HG02623 (cell line): Measurements from ENCODE around the gene VGLL4.
A peak's percentile ranks its signal among the peaks of the same experiment; 100 is the strongest.
"Not testable (repeated sequence)": the region's sequence is repeated elsewhere in the genome, so short reads cannot be mapped to it uniquely, and the experiment has no call there.

Experiments
- ATAC-seq: cut with Tn5 transposase; IDR thresholded peaks from one replicate; pipeline ENCODE4 v1.9.1; 2021; ENCODE audit warnings: moderate library complexity; ENCODE audit not compliant: unreplicated experiment

VGLL4 gene

DNA sequence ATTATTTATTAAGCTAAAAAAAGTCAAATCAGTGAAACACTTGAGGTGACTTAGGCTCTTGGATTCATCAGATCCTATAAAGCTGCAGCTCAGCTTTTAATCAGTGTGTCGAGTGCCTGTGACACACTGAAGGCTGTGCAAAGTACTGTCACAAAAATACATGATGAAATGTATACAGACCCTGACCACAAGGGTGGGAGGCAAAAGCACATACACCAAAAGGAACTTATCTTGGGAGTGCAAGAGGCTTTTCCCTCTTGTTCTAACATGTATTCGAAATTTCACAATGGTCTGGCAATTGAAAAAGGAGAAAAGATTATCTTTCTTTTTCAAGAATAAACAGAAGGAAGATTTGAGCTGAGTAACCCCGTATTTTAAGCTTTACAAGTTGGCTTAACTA lies 35.9 kb downstream of the VGLL4 start:
- no peak for ATAC-seq

DNA sequence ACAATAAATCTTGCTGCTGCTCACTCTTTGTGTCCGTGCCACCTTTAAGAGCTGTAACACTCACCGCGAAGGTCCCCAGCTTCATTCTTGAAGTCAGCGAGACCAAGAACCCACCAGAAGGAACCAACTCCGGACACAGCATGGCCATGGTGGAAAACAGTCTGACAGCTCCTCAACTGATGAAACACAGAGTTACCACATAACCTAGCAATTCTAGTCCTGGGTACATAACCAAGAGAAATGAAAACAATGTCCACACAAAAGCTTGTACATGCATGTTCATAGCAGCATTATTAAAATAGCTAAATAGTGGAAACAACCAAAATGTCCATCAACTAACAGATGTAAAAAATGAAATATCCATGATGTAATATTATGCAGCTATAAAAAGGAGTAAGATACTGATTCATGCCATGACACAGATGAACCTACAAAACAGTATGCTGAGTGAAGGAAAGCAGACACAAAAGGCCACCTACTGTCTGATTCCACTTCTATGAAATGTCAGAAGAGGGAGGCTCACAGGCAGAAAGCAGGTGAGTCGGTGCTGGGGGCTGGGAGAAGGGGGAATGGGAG lies 36.8 kb downstream of the VGLL4 start:
- no peak for ATAC-seq

DNA sequence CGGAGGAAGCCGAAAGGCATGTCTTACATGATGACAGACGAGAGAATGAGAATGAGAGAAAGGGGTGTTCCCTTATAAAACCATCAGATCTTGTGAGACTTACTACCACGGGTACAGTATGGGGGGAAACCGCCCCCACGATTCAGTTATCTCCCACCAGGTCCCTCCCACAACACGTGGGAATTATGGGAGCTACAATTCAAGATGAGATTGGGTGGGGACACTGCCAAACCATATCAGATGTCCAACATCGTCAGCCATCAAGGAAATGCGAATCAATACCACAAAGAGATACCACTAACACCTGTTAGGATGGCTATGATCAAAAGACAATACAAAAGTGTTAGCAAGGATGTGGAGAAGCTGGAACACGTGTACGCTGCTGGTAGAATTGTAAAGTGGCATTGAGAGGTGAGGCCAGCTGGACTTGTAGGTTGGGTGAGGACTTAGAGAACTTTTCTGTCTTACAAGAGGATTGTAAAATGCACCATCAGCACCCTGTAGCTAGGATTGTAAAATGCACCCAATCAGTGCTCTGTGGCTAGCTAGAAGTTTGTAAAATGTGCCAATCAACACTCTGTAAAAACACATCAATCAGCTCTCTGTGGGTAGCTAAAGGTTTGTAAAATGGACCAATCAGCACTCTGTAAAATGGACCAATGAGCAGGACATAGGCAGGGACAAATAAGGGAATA lies 37.5 kb downstream of the VGLL4 start:
- ATAC-seq, result no peak

DNA sequence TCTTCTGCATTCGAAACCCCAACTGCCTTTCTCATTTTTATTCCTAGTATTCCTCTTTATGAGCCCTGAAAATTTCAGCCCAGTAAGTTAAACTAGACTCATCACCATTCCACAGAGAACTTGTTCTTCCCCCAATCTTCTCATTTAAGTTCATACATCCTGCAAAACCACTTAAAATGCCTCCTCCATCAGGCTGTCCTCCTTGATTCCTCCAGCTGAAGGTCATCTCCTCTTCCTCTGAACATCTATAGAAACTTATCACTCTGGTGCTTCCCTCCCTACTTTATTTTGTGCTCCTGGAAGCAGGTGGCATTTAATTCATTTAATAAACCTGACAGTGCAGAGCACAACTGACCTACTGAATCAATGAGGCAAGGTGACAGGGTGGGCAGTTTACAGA lies 38.3 kb downstream of the VGLL4 start:
- ATAC-seq, result no peak

DNA sequence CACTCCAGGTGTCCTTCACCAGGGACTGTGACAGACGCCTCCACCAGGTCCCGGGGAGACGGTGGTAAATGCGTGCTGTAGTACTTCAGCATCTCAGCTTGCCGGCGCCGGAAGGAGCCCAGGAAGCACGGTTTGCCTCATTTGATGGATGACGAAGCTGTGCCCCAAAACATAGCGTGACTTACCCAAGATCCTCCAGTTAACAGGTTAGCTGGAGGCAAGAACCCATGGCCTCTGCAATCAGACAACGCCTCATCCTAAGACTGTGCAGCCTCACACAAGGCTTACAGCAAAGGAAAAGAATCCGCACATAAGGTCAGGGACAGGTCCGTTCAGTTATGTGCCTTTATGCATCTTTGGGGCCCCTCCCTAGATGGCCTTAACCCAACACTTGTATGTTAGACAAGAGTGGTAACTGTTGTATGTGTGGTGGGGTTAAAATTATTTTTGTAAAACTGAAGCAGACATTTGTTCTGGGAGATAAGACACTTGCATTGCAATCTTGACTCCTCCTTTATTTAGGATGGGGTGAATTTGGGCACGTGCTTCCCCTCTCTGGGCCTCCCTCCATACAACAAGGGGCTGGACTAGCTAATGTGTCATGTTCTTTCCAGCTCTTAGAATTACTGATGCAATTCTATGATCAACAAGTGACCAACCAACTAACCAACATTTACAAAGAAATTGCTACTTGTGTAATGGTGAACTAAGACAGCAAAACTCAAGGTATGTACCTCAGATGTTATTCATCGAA lies 39.4 kb downstream of the VGLL4 start:
- ATAC-seq, result no peak

DNA sequence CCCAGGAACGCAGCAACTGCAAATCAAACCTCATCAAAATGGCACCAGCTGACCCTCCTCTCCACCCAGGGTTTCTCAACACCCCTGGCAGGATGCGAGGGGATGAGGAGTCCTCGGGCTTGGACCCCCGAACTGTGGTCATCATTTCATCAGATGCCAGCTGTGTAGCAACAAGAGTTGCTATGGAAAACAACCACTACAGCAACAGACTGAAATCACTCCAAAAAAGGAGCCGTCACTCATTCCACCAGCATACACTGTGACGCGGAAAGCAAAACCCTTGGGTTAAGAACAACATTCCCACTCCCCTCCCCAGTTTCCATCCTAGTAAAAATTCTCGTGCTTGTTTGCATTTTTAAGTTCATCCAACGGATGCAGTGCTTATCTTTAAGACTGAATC lies 40.1 kb downstream of the VGLL4 start:
- ATAC-seq, result no peak

DNA sequence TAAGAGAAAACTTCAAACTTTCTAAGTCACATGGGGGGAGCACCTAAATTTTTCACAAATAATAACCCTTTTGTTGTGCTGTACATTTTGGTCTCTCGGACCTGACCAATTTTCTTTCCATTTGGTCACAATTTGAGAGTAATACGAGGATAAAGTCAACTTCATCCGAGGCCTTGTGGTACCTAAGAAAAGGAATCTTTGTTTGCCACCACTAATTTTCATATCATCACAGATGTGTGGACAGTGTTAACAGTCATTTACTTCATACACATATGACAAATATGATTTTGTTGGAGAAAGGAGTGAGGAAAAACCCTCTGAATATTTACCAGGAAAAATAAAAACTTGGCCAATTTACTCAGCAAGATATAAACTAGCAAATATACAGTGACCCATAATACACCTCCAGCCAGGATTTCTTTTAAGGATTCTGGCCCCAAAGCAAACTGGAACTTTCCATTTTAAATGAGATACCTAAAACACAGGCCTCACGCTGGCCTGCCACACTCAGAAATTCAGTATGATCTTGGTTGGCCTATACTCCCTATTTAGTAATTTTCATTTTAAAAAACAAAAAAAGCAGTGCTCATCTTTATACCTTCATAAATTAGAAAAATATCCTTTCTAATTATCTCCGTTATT lies 40.7 kb downstream of the VGLL4 start:
- no peak for ATAC-seq

DNA sequence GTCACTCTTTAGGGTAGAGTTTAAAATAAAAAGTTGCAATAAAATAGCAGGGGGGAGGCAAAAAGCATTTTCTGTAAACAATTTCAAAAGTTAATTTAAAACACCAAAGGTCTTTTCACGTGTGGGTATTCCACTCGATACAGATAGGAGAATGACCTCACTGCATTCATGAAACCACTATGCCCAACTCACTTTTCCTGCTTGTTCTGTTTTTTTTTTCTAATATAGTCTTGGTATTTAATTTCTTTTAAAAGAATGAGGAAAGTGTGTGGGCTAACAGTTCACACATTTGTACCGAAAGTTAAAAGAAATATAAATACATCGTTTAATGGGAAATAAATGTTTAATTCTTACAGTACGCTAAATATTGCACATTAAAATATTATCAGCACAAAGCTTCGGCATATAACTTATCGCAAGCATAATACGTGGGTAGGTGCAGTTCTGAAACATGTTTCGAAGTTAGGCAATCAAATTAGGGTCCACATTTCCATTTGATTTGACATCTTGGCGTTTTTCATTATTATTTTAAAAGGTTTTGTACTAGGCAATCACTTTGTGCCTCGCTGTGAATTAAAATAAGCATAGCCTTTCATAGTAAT lies 41.4 kb downstream of the VGLL4 start:
- no peak for ATAC-seq

DNA sequence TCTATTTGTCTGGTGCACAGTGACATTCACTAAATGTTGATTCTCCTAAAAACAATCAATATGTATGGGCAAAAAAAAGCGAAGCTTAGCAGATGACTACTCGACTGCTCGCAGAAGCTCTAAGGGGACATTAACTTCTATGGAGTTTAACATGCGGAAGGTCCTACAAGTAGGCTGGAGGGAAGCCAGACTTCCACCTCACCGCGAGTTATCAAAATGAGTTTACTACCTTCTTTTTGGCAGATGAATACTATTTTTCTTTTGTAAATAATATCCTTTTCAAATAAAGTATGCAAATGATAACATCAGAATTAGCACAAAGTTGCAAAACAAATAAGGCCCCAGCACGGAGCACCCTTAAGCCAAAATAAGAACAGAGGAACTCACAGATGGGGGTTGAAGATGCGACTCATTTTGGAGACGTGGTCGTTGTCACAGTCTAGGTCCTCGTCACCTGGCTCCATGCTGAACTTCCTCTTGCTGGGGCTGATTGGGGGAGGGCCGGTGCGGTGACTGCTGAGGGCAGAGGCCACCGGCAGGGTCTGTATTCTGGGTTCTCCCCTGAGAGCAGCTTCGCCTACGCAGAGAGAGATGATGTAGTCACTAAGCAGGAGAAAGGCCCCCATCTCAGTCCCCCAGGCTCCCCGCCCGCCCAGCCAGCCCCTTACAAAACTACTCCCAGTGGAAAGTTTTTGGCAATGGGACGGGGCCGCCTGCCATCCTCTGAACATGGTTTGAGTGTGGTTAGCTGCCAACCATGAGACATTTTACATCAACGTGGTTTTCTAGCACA lies 42.1 kb downstream of the VGLL4 start:
- peak; percentile 88 for ATAC-seq

DNA sequence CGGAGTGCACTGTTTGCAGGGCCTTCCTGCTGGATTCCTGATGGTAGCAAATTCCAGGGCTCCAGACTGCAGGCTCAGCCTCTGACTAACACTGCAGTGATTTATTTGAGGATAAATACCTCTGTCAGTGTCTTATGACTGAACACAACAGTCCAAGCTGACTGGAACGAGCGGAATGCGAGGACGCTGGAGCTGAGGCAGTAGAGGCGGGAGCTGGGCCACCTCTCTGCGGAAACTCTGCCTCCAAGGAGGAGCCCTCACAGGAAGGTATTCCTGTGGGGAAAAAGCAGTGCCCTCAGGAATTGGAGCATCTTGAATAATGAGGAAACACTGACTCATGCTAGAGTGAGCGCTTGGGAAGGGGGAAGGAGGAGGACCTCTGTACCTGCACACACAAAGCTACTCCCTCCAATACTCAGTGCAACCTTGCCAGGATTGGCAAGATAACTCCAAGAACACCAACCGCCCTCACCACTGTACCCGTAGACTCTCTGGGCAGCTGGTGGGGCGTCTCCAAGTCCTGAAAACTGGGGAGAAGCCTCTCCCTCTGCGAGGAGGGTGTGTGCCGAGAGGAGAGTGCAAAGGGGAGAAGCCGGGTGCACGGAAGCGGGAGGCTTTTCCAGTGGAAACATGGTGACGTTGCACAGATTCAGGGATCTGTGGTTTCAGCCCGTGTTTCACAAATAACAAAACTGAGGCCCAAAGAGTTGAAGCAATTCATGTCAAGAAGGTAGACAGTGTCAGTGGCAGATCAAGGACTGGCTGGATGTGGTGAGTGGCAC lies 43.0 kb downstream of the VGLL4 start:
- ATAC-seq, result no peak

DNA sequence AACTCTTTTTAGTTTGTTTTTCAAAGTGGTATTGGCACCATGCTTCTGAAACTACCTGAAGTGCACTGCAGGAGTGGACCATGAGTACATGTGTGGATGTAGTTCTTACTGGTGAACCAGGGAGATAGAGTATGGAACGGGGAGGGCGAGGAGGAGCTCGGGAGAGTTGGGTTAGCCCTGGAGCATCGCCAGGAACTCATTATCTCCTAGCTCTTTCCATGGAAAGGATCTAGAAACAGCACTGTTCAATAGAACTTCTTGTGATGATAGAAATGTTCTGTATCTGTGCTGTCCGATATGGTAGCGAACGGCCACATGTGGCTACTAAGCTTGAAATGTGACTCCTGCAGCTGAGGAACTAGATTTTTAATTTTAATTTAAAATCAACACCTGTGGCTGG lies 47.3 kb downstream of the VGLL4 start:
- ATAC-seq, result no peak

DNA sequence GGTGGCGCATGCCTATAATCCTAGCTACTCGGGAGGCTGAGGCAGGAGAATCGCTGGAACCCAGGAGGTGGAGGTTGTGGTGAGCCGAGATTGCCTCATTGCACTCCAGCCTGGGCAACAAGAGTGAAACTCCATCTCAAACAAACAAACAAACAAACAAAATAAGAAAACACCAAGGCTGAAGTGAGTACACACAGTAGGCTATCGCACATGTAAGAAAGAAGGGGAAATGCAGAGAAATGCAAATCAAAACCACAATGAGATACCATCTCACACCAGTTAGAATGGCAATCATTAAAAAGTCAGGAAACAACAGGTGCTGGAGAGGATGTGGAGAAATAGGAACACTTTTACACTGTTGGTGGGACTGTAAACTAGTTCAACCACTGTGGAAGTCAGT lies 48.7 kb downstream of the VGLL4 start:
- not testable (repeated sequence) for ATAC-seq

DNA sequence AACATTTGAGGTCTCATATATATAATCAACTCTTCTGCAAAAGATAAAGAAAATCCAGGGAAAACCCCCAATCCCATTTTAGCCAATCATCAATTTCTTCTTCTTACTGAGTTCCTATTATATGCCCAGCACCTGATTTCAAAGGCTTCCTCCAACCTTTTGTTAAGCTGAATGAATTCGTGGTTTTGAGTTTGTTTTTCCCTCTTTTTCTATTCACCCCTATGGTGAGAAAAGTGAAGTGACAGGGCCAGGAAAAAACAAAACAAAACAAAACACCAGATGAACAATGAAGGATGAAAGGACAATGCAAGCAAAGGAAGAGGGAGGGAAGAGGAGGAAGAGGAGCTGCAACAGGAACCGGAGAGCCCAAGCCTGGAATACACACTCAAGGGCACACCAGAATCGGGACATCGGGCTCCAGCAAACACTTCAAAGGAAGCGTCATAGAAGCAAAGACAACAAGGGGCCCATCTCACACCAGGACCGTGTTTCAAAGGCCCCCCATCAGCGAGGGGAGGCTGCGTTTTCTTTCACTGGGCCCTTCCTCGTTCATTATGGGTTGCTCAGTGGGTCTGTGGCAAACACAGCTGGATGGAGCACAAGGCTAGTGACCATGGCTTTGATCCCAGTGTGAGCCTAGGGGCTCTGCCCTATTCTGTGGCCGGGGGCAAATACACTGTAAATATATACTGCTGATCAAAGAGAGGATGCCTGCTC lies 50.2 kb downstream of the VGLL4 start:
- no peak for ATAC-seq

DNA sequence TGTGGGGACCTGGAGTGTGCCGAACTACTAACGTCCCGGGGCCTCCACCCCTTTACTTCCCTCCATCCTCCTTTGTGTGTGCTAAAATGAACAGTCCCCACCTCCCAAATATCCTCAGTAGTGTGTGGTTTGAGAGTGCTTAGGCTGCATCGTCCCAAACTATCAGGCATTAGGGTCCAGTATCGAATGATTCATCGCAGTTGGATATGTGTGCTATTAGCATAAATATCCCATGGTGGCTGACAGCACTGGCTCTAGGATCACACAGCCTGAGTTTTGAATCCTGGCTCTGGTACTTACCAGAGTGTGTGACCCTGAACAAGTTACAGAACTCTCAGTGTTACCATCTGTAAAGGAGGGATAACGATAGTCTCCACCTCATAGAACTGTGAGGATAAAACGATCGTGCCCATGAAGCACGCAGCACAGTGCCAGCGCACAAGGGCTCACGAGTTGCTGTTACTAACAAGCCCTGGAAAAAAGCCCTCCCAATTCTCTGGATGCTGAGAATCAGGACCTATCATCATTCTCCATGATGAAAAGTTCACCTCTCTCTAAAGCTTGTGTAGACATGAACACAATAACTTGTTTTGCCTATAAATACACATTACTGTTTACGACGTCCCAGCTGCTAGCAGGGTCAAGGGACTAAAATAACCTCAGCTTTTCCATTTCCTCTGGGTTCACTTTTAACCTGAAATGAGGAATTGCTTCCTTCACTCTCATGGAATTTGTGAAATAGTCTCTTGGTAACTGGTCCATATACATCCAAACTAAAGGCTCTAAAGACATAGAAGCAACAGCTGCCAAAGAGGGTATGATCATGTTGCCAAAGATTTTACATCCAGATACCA lies 51.0 kb downstream of the VGLL4 start:
- no peak for ATAC-seq

DNA sequence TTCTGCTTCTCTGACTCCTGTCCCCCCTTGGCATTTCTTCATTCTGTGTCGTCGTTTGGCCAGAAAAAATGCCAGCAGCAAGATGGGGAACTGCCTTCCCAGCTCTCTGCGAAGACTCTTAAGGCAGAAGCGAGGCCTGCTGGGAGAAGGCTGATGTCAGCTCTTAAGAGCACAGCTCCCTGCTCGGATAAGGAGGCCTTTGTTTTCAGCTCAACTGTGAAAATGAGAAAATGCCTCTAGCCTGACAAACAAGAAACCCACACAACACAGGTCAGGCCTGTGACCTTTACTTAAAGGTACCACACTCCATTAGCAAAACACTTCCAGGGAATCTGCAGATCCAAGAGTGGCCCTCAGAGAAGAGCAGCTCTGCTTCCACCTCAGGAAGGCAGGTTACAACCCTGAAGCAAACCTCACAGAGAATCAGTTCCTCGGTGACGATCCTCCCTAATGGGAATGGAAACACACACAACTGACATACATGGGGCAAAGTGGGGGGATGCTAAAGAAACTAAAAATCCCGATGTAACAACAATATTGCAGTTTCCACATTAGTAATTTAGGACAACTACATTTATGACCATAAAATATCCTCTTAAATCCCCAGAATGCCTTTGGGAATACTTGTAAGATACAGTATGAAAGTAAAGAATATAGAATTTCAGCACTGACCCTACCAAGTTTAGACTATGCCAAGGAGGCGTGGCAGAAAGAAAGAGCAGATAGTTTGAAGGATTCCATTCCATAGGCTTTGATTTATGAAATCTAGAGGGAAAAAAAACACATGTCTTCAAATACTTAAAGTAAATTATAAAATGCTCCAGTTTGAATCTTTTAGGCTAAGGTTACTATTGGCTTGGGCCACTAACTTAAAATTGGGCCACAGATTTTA lies 52.1 kb downstream of the VGLL4 start:
- ATAC-seq, result no peak

DNA sequence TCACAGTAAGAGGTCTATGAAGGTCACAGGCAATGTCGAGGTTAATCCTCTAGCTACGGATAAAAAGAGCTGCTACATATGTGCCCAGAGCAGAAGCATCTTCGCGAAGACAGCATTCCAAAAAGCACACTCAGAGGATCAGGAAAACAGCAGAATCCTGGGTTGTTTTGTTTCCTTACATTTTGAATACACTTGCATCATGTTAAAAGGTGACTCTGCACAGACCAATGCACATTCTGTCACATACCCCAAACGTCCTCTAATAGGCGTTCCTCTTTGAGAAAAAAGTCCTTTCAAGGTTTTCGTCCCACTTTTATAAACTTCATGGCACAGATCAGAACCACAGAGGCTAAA lies 52.7 kb downstream of the VGLL4 start:
- ATAC-seq, result no peak

DNA sequence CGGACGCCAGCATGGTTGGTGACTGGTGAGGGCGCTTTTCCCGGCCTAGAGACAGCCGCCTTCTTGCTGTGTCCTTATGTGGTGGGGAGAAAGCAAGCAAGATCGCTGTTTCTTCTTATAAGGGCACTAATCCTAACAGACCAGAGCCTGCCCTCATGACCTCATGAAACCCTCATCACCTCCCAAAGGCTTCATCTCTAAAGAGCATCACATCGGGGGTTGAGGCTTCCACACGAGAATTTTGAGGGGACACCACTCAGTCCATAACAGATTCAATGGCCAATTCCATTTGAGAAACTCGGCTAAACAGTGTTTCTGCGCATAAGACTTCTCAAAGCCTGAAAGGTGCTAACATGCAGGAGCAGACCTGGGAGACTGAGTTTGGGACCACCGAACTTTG lies 54.0 kb downstream of the VGLL4 start:
- ATAC-seq, result no peak
